Testis (tissue), 2 donors: ENCODE measurements around the gene ACTR8.
A peak's percentile ranks its signal among the peaks of the same experiment; 100 is the strongest.

Experiments used
- CTCF ChIP-seq, 3 experiments: fragments of 450-650 bp in 2 of 3; fragments of 200-600 bp in 1 of 3; sonication (generic) in 1 of 3; IDR thresholded peaks; one replicate each; pipeline ENCODE4 v1.5.1; 2016 to 2019; ENCODE audit warnings: antibody characterized with exemption in 3 of 3, mild to moderate bottlenecking in 2 of 3, moderate library complexity in 1 of 3
- POLR2A ChIP-seq: fragments of 450-650 bp; IDR thresholded peaks from one replicate; pipeline ENCODE4 v1.6.1; 2017; ENCODE audit warnings: antibody characterized with exemption, mild to moderate bottlenecking, moderate library complexity

GRCh38 chr3:53845103-53845880 lies 36.7 kb downstream of the ACTR8 start:
- peak in 1 of 3 experiments; percentile 9 for TF ChIP-seq CTCF (IDR thresholded peaks at IDR 0.05)
- TF ChIP-seq POLR2A: no peak
